Heart left ventricle (tissue), 16 donors: ENCODE measurements around the gene CCL22. TPM values are rescaled to one million over a fixed set of nuclear protein-coding genes. Genes with fewer than 3 reads are reported as not detected.

ENCODE experiments used
- ATAC-seq, 4 donors: fragments of 200-7000 bp; cut with Tn5 transposase; one replicate each; pipeline ENCODE4 v1.9.1; 2020 to 2022; ENCODE audit warnings: moderate library complexity in 4 of 4, mild to moderate bottlenecking in 3 of 4, moderate number of reproducible peaks in 1 of 4
- DNase-seq, 5 donors: peaks; one replicate each; pipeline ENCODE4 v3.0.0-alpha.2; 2020
- H3K27ac ChIP-seq, 12 donors: fragments of 200-600 bp; sonication (generic) in 4 of 12; one replicate each; pipeline versions ENCODE4 v1.5.0 to v1.8.0; 2016 to 2022; ENCODE audit warnings: mild to moderate bottlenecking in 2 of 12
- H3K27me3 ChIP-seq, 9 donors: fragments of 200-600 bp; sonication (generic) in 2 of 9; one replicate each; pipeline versions ENCODE4 v1.5.1 to v1.8.0; 2016 to 2022; ENCODE audit warnings: mild to moderate bottlenecking in 3 of 9
- H3K36me3 ChIP-seq, 9 donors: fragments of 200-600 bp; sonication (generic) in 2 of 9; one replicate each; pipeline versions ENCODE4 v1.5.0 to v1.8.0; 2018 to 2022; ENCODE audit warnings: mild to moderate bottlenecking in 2 of 9
- H3K4me1 ChIP-seq, 12 donors: fragments of 200-600 bp; sonication (generic) in 4 of 12; one replicate each; pipeline versions ENCODE4 v1.5.0 to v1.8.0; 2016 to 2022; ENCODE audit warnings: mild to moderate bottlenecking in 3 of 12
- H3K4me3 ChIP-seq, 12 donors: fragments of 200-600 bp; sonication (generic) in 4 of 12; one replicate each; pipeline versions ENCODE4 v1.5.0 to v1.8.0; 2017 to 2022; ENCODE audit warnings: mild to moderate bottlenecking in 9 of 12, moderate library complexity in 4 of 12
- H3K9me3 ChIP-seq, 12 donors: fragments of 200-600 bp; sonication (generic) in 4 of 12; one replicate each; pipeline versions ENCODE4 v1.5.0 to v1.8.0; 2016 to 2022; ENCODE audit warnings: mild to moderate bottlenecking in 1 of 12
- CTCF ChIP-seq, 12 donors: fragments of 200-600 bp; sonication (generic) in 4 of 12; IDR thresholded peaks; one replicate each; pipeline versions ENCODE4 v1.5.0 to v1.8.0; 2018 to 2022; ENCODE audit warnings: antibody characterized with exemption in 12 of 12, mild to moderate bottlenecking in 5 of 12
- POLR2A ChIP-seq, 2 donors: fragments of 450-650 bp; IDR thresholded peaks; one replicate each; pipeline ENCODE4 v1.6.1; 2017; ENCODE audit warnings: antibody characterized with exemption in 2 of 2, mild to moderate bottlenecking in 2 of 2, moderate library complexity in 2 of 2
- WGBS, 4 donors: extraction: QIAGEN DNeasy Blood & Tissue Kit in 2 of 4; methylation state at CpG; one replicate each; pipeline versions ENCODE4 v1.1.5 to v1.1.7; 2013 to 2018; 5-methylcytosine and 5-hydroxymethylcytosine counted together
- intact Hi-C, 10 donors: fragments of 100-400 bp; cut with DNase I; formaldehyde crosslinking; loops; one replicate each; pipeline versions ENCODE4 v1.11.1 to v1.14.2; 2022
- polyA plus RNA-seq, 2 donors: library from polyadenylated mRNA; stranded (reverse); fragments of 200-250 nt; gene quantifications; one replicate each; pipeline ENCODE4 v1.2.3, GENCODE V29; 2013
- total RNA-seq, 9 donors: library from RNA; depleted of rRNA in 2 of 9; stranded (reverse); fragments of >200 nt in 2 of 9; fragmentation: NEBNext Ultra II Directional in 3 of 9; extraction: Animal tissue kit (Norgen Biotek cat#: 25700) in 3 of 9; gene quantifications; one replicate each; pipeline versions ENCODE4 v1.1.0 to v1.2.4, GENCODE V29; 2016 to 2023
- donor health status: ischemic (EF 13 %, LVEDD 7.1; RV severe dilation, severe dysfunction).
- donor health status: healthy with polysubstance abuse.
- donor health status: DM: no; HTN: yes; CAD: no.
- donor health status: DM: no; HTN: no; CAD: no.
- donor health status: ischemic (EF 25% LVEDD 6.9; RV normal size, moderate dysfunction).
- donor health status: ischemic (EF 25% LVEDD 5.7; RV mildly dilated, moderate dysfunction).
- donor health status: healthy.
- donor health status: DM: yes; HTN: yes; CAD: no.
- donor health status: ischemic (EF 35%, LVEDD 5.7; RV mildly dilated, moderate dysfunction).
- donor health status: nonischemic (EF 11% LVEDD 7.7; RV severe dilation, severe dysfunction).
- donor health status: DM: yes; HTN: yes; CAD: no.
- donor health status: PGD.
- donor health status: ischemic (EF 29% LVEDD 5.4; RV normal size, mild dysfunction).
- donor health status: nonischemic (EF 23%, LVEDD 6.1; RV moderate dilation, normal function).

Gene CCL22
- total and polyA plus RNA-seq, 11 donors = 0.06 to 0.24 (median 0.12) TPM; not detected in 5

GRCh38 chr16:57401943-57402640 is 43.5 kb downstream of the CCL22 start:
- no peak for DNase-seq
- 50 to 57% (median 56%) methylated on average over 6 to 7 of the region's 7 CpGs for WGBS, 4 donors
- H3K27me3 ChIP-seq = no peaks in the 10 kb centered on the region
- H3K27ac ChIP-seq = no peak overlapping the region
- intact Hi-C loops = no loop called here
- H3K4me1 ChIP-seq = no peaks in the 10 kb centered on the region
- no peaks in the 10 kb centered on the region for H3K9me3 ChIP-seq
- no peak overlapping the region for H3K4me3 ChIP-seq
- TF ChIP-seq POLR2A (IDR thresholded peaks at IDR 0.05) (no peak), CTCF (IDR thresholded peaks at IDR 0.05) (no peak)
- H3K36me3 ChIP-seq = no peaks in the 10 kb centered on the region
- no peak for ATAC-seq

DNA sequence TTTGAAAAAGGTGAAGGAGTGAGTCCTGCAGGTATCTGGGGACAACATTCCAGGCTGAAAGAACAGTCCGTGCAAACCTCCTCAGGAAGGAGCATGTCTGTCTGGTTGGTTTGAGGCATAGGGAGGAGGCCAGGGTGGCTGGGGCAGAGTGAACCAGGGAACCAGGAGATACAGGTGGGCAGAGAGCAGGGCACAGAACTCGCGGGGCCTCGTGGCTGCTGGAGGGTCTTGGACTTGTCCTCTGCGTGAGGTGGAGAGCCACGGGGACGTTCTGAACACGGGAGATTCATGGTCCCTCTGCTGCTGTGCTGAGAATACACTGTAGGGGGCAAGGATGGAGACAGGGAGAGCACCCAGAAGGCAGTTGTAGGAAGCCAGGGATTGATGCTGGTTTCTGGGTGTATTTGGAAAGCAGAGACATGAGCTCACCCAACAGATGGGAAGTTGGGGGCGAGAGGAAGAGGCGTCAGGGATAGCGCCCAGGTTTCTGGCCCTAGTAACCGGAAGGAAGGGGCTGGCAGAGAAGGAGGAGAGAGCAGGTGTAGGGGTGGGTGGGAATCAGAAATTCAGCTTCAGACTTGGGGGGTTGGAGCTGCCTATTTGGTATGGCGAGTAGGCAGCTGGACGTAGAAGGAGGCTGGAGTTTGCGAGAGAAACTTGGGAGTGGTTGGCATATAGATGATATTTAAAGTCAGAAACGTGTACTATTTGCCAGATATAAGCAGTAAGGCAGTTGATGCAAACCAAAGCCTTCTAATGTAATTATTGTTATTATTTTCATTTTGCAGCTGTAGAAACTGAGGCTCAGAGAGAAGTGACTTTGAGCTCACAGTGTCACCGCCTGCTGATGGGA is 45.6 kb downstream of the CCL22 start, which contains the start of gene CCL17:
Gene CCL17 (plus strand): TSS at position 803 of the 853 bp plus-strand sequence. CDS start 9,166 bp downstream, outside the sequence.
- Histone ChIP-seq H3K27ac (no peak within 1 kb of the TSS), H3K27me3 (no peaks in the 10 kb centered on the region), H3K36me3 (no peaks in the 10 kb centered on the region), H3K9me3 (no peaks in the 10 kb centered on the region), H3K4me3 (no peak within 1 kb of the TSS), H3K4me1 (peaks cover 0 to 12% (median 3%) of the 10 kb centered on the region in 12 donors)
- TF ChIP-seq CTCF (IDR thresholded peaks at IDR 0.05) (no peak), POLR2A (IDR thresholded peaks at IDR 0.05) (no peak)
- intact Hi-C loops = no loop called here
- 67 to 75% (median 71%) methylated on average over 17 of the region's 17 CpGs for WGBS, 4 donors
- ATAC-seq (no peak), DNase-seq (no peak)

GRCh38 chr16:57405097-57405496 is 46.5 kb downstream of the CCL22 start:
- no peak overlapping the region for H3K4me3 ChIP-seq
- H3K27ac ChIP-seq = no peak overlapping the region
- no peak for ATAC-seq
- 69 to 89% (median 85%) methylated on average over 3 of the region's 3 CpGs for WGBS, 4 donors
- H3K9me3 ChIP-seq = no peaks in the 10 kb centered on the region
- intact Hi-C loops = no loop called here
- peaks cover 0 to 20% (median 11%) of the 10 kb centered on the region in 12 donors for H3K4me1 ChIP-seq
- TF ChIP-seq POLR2A (IDR thresholded peaks at IDR 0.05) (no peak), CTCF (IDR thresholded peaks at IDR 0.05) (no peak)
- H3K27me3 ChIP-seq = no peaks in the 10 kb centered on the region
- no peaks in the 10 kb centered on the region for H3K36me3 ChIP-seq
- no peak for DNase-seq

GRCh38 chr16:57406881-57407280 is 48.3 kb downstream of the CCL22 start:
- H3K27ac ChIP-seq = no peak overlapping the region
- WGBS, 4 donors = 69 to 82% (median 77%) methylated on average over 2 of the region's 2 CpGs
- no peak for ATAC-seq
- no peak for TF ChIP-seq POLR2A (IDR thresholded peaks at IDR 0.05)
- no peak for TF ChIP-seq CTCF (IDR thresholded peaks at IDR 0.05)
- no peak overlapping the region for H3K4me3 ChIP-seq
- peaks cover 0 to 24% (median 13%) of the 10 kb centered on the region in 12 donors for H3K4me1 ChIP-seq
- intact Hi-C loops = no loop called here
- H3K9me3 ChIP-seq = no peaks in the 10 kb centered on the region
- no peaks in the 10 kb centered on the region for H3K27me3 ChIP-seq
- H3K36me3 ChIP-seq = no peaks in the 10 kb centered on the region
- DNase-seq = no peak
